ENCODE data around the gene CCDC178.

Gene CCDC178

GRCh38 chr18:33446604-33447003 lies 6.1 kb upstream of the CCDC178 start:
- Histone ChIP-seq H3F3A (ENCODE audit: insufficient read depth, low read length) (no peaks in the 10 kb centered on the region), H4K20me1 (ENCODE audit: insufficient read depth, low read length) (no peaks in the 10 kb centered on the region), H3K9ac (ENCODE audit: low read length) (no peak overlapping the region)

DNA sequence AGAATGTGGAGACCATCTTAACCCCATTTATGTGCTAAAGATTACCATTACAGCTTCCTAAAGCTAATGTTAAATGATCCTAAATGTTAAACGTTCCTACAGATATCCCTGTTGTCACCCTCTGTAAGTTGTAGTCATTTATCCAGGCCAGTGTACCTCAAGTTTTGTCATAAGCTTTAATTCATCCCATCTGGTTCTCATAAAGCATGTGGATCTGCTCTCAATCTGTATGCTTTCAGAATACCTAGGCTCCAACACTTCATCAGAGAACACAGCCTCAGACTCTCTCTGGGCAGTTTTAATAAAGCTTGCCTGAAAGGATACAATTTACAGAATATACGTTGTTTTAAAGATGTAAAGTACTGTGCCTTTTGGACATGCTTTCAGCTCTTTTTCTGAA lies 4.2 kb upstream of the CCDC178 start:
- Histone ChIP-seq H3K9me2 (ENCODE audit: low read depth, low read length) (no peaks in the 10 kb centered on the region), H3K9ac (ENCODE audit: low read length) (no peak overlapping the region), H3K27ac (ENCODE audit: low read depth, low read length, poor library complexity, severe bottlenecking) (no peak overlapping the region), H3K27me3 (ENCODE audit: insufficient read depth, low read length) (no peaks in the 10 kb centered on the region), H2AFZ (ENCODE audit: low read length) (no peak overlapping the region), H3K4me2 (ENCODE audit: low read length) (no peak overlapping the region), H4K20me1 (ENCODE audit: insufficient read depth, low read length) (no peaks in the 10 kb centered on the region), H3K79me2 (ENCODE audit: insufficient read depth, low read length) (no peaks in the 10 kb centered on the region), H3K36me3 (ENCODE audit: insufficient read depth, low read length) (no peaks in the 10 kb centered on the region), H3K9me3 (ENCODE audit: low read length) (no peaks in the 10 kb centered on the region), H3F3A (ENCODE audit: insufficient read depth, low read length) (no peaks in the 10 kb centered on the region), H3K4me3 (ENCODE audit: low read depth, low read length, poor library complexity, severe bottlenecking) (no peak overlapping the region), H3K4me1 (ENCODE audit: insufficient read depth, low read length, severe bottlenecking) (no peaks in the 10 kb centered on the region)
- no peak for TF ChIP-seq CTCF (IDR thresholded peaks at IDR 0.05; ENCODE audit: low read length)
- no peak for TF ChIP-seq EZH2 (IDR thresholded peaks at IDR 0.05; ENCODE audit: borderline replicate concordance, low read length)

More at GRCh38 chr18:33446604-33447003, 6.1 kb upstream of the CCDC178 start:
- H3K9me2 ChIP-seq (ENCODE audit: low read depth, low read length) = no peaks in the 10 kb centered on the region
- H2AFZ ChIP-seq (ENCODE audit: low read length) = no peak overlapping the region
- no peaks in the 10 kb centered on the region for H3K36me3 ChIP-seq (ENCODE audit: insufficient read depth, low read length)
- no peaks in the 10 kb centered on the region for H3K27me3 ChIP-seq (ENCODE audit: insufficient read depth, low read length)
- TF ChIP-seq EZH2 (IDR thresholded peaks at IDR 0.05; ENCODE audit: borderline replicate concordance, low read length) (no peak), CTCF (IDR thresholded peaks at IDR 0.05; ENCODE audit: low read length) (no peak)
- H3K4me1 ChIP-seq (ENCODE audit: insufficient read depth, low read length, severe bottlenecking) = no peaks in the 10 kb centered on the region
- no peaks in the 10 kb centered on the region for H3K79me2 ChIP-seq (ENCODE audit: insufficient read depth, low read length)
- H3K27ac ChIP-seq (ENCODE audit: low read depth, low read length, poor library complexity, severe bottlenecking) = no peak overlapping the region
- H3K4me2 ChIP-seq (ENCODE audit: low read length) = no peak overlapping the region
- H3K4me3 ChIP-seq (ENCODE audit: low read depth, low read length, poor library complexity, severe bottlenecking) = no peak overlapping the region
- no peaks in the 10 kb centered on the region for H3K9me3 ChIP-seq (ENCODE audit: low read length)

DNA sequence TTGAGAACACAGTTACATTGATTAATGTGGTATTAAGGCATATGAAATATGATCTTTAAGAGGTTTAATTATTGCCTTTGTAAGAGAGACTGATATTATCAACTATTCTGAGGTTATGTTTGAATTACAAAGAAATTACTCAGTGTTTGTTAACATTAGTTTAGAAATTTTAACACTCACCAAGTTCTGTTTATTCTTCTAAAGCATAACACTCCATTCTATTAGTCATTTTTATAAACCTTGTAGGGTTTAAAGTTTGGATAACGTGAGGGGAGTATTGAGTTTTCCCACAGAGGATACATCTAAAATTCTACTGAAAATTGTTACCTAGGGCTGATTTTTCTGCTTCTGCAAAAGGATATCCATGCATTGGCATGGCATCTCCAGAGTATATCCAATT lies 7.7 kb downstream of the CCDC178 start:
- no peak overlapping the region for H3K9ac ChIP-seq (ENCODE audit: low read length)
- no peak for TF ChIP-seq EZH2 (IDR thresholded peaks at IDR 0.05; ENCODE audit: borderline replicate concordance, low read length)
- no peak for TF ChIP-seq CTCF (IDR thresholded peaks at IDR 0.05; ENCODE audit: low read length)
- no peaks in the 10 kb centered on the region for H3K27me3 ChIP-seq (ENCODE audit: insufficient read depth, low read length)

More for the DNA sequence above, 7.7 kb downstream of the CCDC178 start:
- no peak overlapping the region for H3K4me3 ChIP-seq (ENCODE audit: low read depth, low read length, poor library complexity, severe bottlenecking)
- H3F3A ChIP-seq (ENCODE audit: insufficient read depth, low read length) = no peaks in the 10 kb centered on the region
- H4K20me1 ChIP-seq (ENCODE audit: insufficient read depth, low read length) = no peaks in the 10 kb centered on the region
- no peaks in the 10 kb centered on the region for H3K4me1 ChIP-seq (ENCODE audit: insufficient read depth, low read length, severe bottlenecking)
- H3K4me2 ChIP-seq (ENCODE audit: low read length) = no peak overlapping the region
- no peak overlapping the region for H2AFZ ChIP-seq (ENCODE audit: low read length)
- H3K9me3 ChIP-seq (ENCODE audit: low read length) = no peaks in the 10 kb centered on the region
- H3K27ac ChIP-seq (ENCODE audit: low read depth, low read length, poor library complexity, severe bottlenecking) = no peak overlapping the region
- no peaks in the 10 kb centered on the region for H3K79me2 ChIP-seq (ENCODE audit: insufficient read depth, low read length)
- H3K9me2 ChIP-seq (ENCODE audit: low read depth, low read length) = no peaks in the 10 kb centered on the region
- no peaks in the 10 kb centered on the region for H3K36me3 ChIP-seq (ENCODE audit: insufficient read depth, low read length)
